EH (cell line): ENCODE results near the gene MAP1LC3B.
"Not testable (repeated sequence)": the region's sequence is repeated elsewhere in the genome, so short reads cannot be mapped to it uniquely, and the experiment has no call there.

Source experiments
- DNase-seq: peaks from one replicate; pipeline ENCODE4 v3.0.0-alpha.2; 2015; ENCODE audit warnings: low read depth

Gene MAP1LC3B

GRCh38 chr16:87360862-87361610 lies 31.1 kb upstream of the MAP1LC3B start:
- DNase-seq, result no peak

GRCh38 chr16:87361916-87362619 lies 30.1 kb upstream of the MAP1LC3B start:
- DNase-seq, result no peak

GRCh38 chr16:87362828-87363559 lies 29.1 kb upstream of the MAP1LC3B start:
- DNase-seq, result not testable (repeated sequence)

- peak; percentile 48 for DNase-seq
Measured at GRCh38 chr16:87363771-87364455, 28.2 kb upstream of the MAP1LC3B start.

- no peak for DNase-seq
Measured at GRCh38 chr16:87365021-87365713, 27.0 kb upstream of the MAP1LC3B start.

- no peak for DNase-seq
Measured at GRCh38 chr16:87366288-87366687, 25.8 kb upstream of the MAP1LC3B start.

- no peak for DNase-seq
Measured at GRCh38 chr16:87366930-87367329, 25.2 kb upstream of the MAP1LC3B start.

- DNase-seq, result no peak
Measured at GRCh38 chr16:87367529-87367928, 24.6 kb upstream of the MAP1LC3B start.

- DNase-seq, result no peak
Measured at GRCh38 chr16:87368029-87368770, 23.9 kb upstream of the MAP1LC3B start.

- no peak for DNase-seq
Measured at GRCh38 chr16:87369117-87369765, 22.9 kb upstream of the MAP1LC3B start.

- no peak for DNase-seq
Measured at GRCh38 chr16:87369796-87370719, 22.1 kb upstream of the MAP1LC3B start.

GRCh38 chr16:87371261-87371866 lies 20.8 kb upstream of the MAP1LC3B start:
- no peak for DNase-seq

- no peak for DNase-seq
Measured at GRCh38 chr16:87372305-87372704, 19.8 kb upstream of the MAP1LC3B start.

GRCh38 chr16:87374313-87374712 lies 17.8 kb upstream of the MAP1LC3B start:
- DNase-seq, result no peak

- DNase-seq, result peak; percentile 55
Measured at GRCh38 chr16:87375426-87376135, 16.6 kb upstream of the MAP1LC3B start.

GRCh38 chr16:87376660-87377059 lies 15.5 kb upstream of the MAP1LC3B start:
- DNase-seq, result no peak

- not testable (repeated sequence) for DNase-seq
Measured at GRCh38 chr16:87379312-87379752, 12.8 kb upstream of the MAP1LC3B start.

GRCh38 chr16:87380403-87380802 lies 11.7 kb upstream of the MAP1LC3B start:
- no peak for DNase-seq
